IMR-90 (cell line): ENCODE results near the gene JAKMIP1. TPM values are rescaled to one million over a fixed set of nuclear protein-coding genes. Genes with fewer than 3 reads are reported as not detected.

Experiments used
- ATAC-seq: fragments of 200-7000 bp; cut with Tn5 transposase; 2 replicates; pipeline ENCODE4 v1.9.1; 2020; ENCODE audit warnings: low read depth, mild to moderate bottlenecking, moderate library complexity
- BruUV-seq: library from RNA; stranded (reverse); fragments of 400-500 nt; replicated peaks from 2 replicates; lab custom pipeline; 2021; lab: Mats Ljungman, UMichigan
- CTCF ChIA-PET: fragments of 300-600 bp; formaldehyde crosslinking; extraction: SDS; loops from one replicate; lab custom pipeline; 2021; ENCODE audit warnings: antibody characterized with exemption; lab: Yijun Ruan, JAX
- POLR2A ChIA-PET: fragments of 300-600 bp; sonication (Branson Sonifier 250); formaldehyde crosslinking; loops from one replicate; lab custom pipeline; 2022; ENCODE audit warnings: antibody characterized with exemption; ENCODE audit not compliant: unreplicated experiment; lab: Charles Lee
- DNase-seq: peaks from one replicate; pipeline ENCODE4 v3.0.0; 2013
- H2AFZ ChIP-seq: replicated peaks from 2 replicates; pipeline ENCODE3; 2013; ENCODE audit warnings: low read length, mild to moderate bottlenecking; ENCODE audit not compliant: poor library complexity
- H2AK5ac ChIP-seq: 2 replicates; pipeline ENCODE4 v1.6.1; 2013; ENCODE audit warnings: low read depth, low read length, inconsistent platforms
- H2AK9ac ChIP-seq: replicated peaks from 2 replicates; pipeline ENCODE3; 2013; ENCODE audit warnings: mild to moderate bottlenecking, low read depth, low read length, moderate library complexity; ENCODE audit not compliant: poor library complexity
- H2BK120ac ChIP-seq: 2 replicates; pipeline ENCODE4 v1.6.1; 2013; ENCODE audit warnings: low read depth, low read length, inconsistent platforms
- H2BK15ac ChIP-seq: 3 replicates; pipeline ENCODE4 v1.6.1; 2013; ENCODE audit warnings: low read depth, low read length, inconsistent platforms
- H2BK20ac ChIP-seq: 2 replicates; pipeline ENCODE4 v1.6.1; 2013; ENCODE audit warnings: low read depth, mild to moderate bottlenecking, inconsistent platforms, low read length, moderate library complexity
- H2BK5ac ChIP-seq: 2 replicates; pipeline ENCODE4 v1.6.1; 2013; ENCODE audit warnings: mild to moderate bottlenecking, low read depth, low read length, inconsistent platforms; ENCODE audit not compliant: poor library complexity, severe bottlenecking
- H3K14ac ChIP-seq: replicated peaks from 2 replicates; pipeline ENCODE4 v1.6.1; 2013; ENCODE audit warnings: low read depth, low read length, inconsistent platforms
- H3K18ac ChIP-seq: 2 replicates; pipeline ENCODE4 v1.6.1; 2013; ENCODE audit warnings: low read depth, low read length, control low read depth
- H3K23ac ChIP-seq: 2 replicates; pipeline ENCODE4 v1.6.1; 2013; ENCODE audit warnings: low read depth, low read length, inconsistent platforms
- H3K27ac ChIP-seq: 2 replicates; pipeline ENCODE4 v1.5.1; 2013; ENCODE audit warnings: mild to moderate bottlenecking, control low read depth, low read length; ENCODE audit not compliant: insufficient read depth
- H3K27me3 ChIP-seq: 2 replicates; pipeline ENCODE4 v1.6.1; 2013; ENCODE audit warnings: low read length; ENCODE audit not compliant: control insufficient read depth, insufficient read depth
- H3K36me3 ChIP-seq: 2 replicates; pipeline ENCODE4 v1.6.1; 2013; ENCODE audit warnings: low read length, mixed read lengths; ENCODE audit not compliant: control insufficient read depth, insufficient read depth
- H3K4ac ChIP-seq: 2 replicates; pipeline ENCODE4 v1.6.1; 2013; ENCODE audit warnings: low read depth, low read length, inconsistent platforms
- H3K4me1 ChIP-seq: 2 replicates; pipeline ENCODE4 v1.6.1; 2013; ENCODE audit warnings: low read length, mixed read lengths; ENCODE audit not compliant: control insufficient read depth, insufficient read depth
- H3K4me2 ChIP-seq: 2 replicates; pipeline ENCODE4 v1.6.1; 2013; ENCODE audit warnings: low read depth, mild to moderate bottlenecking, control low read depth, low read length, moderate library complexity
- H3K4me3 ChIP-seq: 2 replicates; pipeline ENCODE4 v1.5.1; 2013; ENCODE audit warnings: low read depth, mild to moderate bottlenecking, control low read depth, low read length, moderate library complexity; ENCODE audit not compliant: insufficient read depth
- H3K56ac ChIP-seq: 2 replicates; pipeline ENCODE4 v1.6.1; 2013; ENCODE audit warnings: low read length, inconsistent platforms; ENCODE audit not compliant: insufficient read depth; ENCODE audit errors: extremely low read depth
- H3K79me1 ChIP-seq, 2 experiments: 2 replicates each; pipeline ENCODE4 v1.6.1; 2013; ENCODE audit warnings: low read length in 2 of 2, inconsistent platforms in 1 of 2, low read depth in 1 of 2
- H3K9ac ChIP-seq: 2 replicates; pipeline ENCODE4 v1.6.1; 2013; ENCODE audit warnings: low read depth, low read length, control low read depth
- H3K9me1 ChIP-seq: 2 replicates; pipeline ENCODE4 v1.6.1; 2013; ENCODE audit warnings: low read length, inconsistent platforms; ENCODE audit not compliant: insufficient read depth
- H3K9me3 ChIP-seq: 2 replicates; pipeline ENCODE4 v1.6.1; 2013; ENCODE audit warnings: low read length; ENCODE audit not compliant: control insufficient read depth, insufficient read depth
- H4K20me1 ChIP-seq: 2 replicates; pipeline ENCODE4 v1.6.1; 2013; ENCODE audit warnings: low read length, inconsistent platforms; ENCODE audit not compliant: insufficient read depth
- H4K5ac ChIP-seq: 2 replicates; pipeline ENCODE4 v1.6.1; 2013; ENCODE audit warnings: mild to moderate bottlenecking, low read depth, low read length, control low read depth
- H4K8ac ChIP-seq, 2 experiments: 2 replicates each; pipeline ENCODE4 v1.6.1; 2013; ENCODE audit warnings: low read depth in 2 of 2, low read length in 2 of 2, control low read depth in 1 of 2, inconsistent platforms in 1 of 2
- H4K91ac ChIP-seq: 2 replicates; pipeline ENCODE4 v1.6.1; 2013; ENCODE audit warnings: low read depth, low read length, inconsistent platforms; ENCODE audit not compliant: insufficient read depth
- CHD1 ChIP-seq: IDR thresholded peaks from 2 replicates; pipeline ENCODE4 v1.6.1; 2012; ENCODE audit warnings: low read depth, low read length, improper control_type of control experiment
- WGBS, 2 experiments: methylation state at CpG; one replicate each; pipeline versions ENCODE4 v1.1.5 to v1.1.7; 2013; ENCODE audit warnings: missing lambda C conversion rate in 2 of 2; ENCODE audit not compliant: insufficient read length in 1 of 2; ENCODE audit errors: extremely low coverage in 2 of 2; 5-methylcytosine and 5-hydroxymethylcytosine counted together
- dilution Hi-C: fragments of 300-500 bp; cut with HindIII; formaldehyde crosslinking; loops from one replicate; pipeline ENCODE4 v1.14.3; 2018; ENCODE audit warnings: low sequenced_read_pairs; ENCODE audit not compliant: unreplicated experiment
- in situ Hi-C: fragments of 300-500 bp; cut with MboI; formaldehyde crosslinking; loops from 3 replicates; pipeline ENCODE4 v1.14.3; 2019; ENCODE audit warnings: low sequenced_read_pairs, inconsistent platforms, mixed read lengths
- intact Hi-C: fragments of 100-400 bp; cut with micrococcal nuclease; formaldehyde crosslinking; loops from 2 replicates; pipeline ENCODE4 v1.10.0; 2022
- polyA plus RNA-seq, 3 experiments: library from polyadenylated mRNA; depleted of rRNA; stranded (reverse); fragments of >200 nt; gene quantifications; 2 replicates each; pipeline ENCODE4 v1.2.3, GENCODE V29; 2012; ENCODE audit warnings: low replicate concordance in 1 of 3
- total RNA-seq: library from RNA; depleted of rRNA; stranded (reverse); fragments of >200 nt; gene quantifications from 2 replicates; pipeline ENCODE4 v1.2.3, GENCODE V29; 2012

JAKMIP1 gene
- total and polyA plus RNA-seq, 2 of the 4 experiments (the other 2 are of a cell fraction) = not detected

DNA sequence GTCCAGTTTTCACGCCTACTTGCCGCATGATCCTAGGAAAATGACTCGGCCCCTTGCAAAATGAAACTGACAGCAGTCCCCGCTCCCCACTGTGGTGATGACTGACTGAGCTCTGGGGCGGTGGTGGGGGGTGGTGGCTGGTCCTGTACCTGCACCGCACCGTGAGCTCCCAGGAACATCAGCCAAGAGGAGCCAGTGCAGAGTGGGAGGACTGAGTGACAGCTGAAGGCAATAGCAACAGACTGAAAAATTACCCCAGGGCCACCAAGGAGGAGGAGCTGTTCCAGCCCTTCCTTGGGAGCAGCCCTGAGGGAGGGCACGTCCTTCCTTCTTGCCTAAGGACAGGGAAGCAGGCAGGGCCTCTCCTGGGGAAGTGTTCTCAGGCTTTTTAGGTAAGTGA, 179.7 kb downstream of the JAKMIP1 start:
- no CpG with 5 or more reads among the region's 8 CpGs for WGBS, 2 experiments
- H3K14ac ChIP-seq = no peak overlapping the region
- H4K5ac ChIP-seq = no peak overlapping the region
- H4K91ac ChIP-seq = no peak overlapping the region
- no peak overlapping the region for H3K56ac ChIP-seq
- no peaks in the 10 kb centered on the region for H3K79me1 ChIP-seq
- no peak overlapping the region for H2BK15ac ChIP-seq
- ATAC-seq (no peak), DNase-seq (no peak)
- no peaks in the 10 kb centered on the region for H3K4me1 ChIP-seq
- TF ChIP-seq CHD1 = no peak
- CTCF ChIA-PET = interaction anchor here (1.0 kb wide), 1 partner anchor 12 kb away, joined by 5 read pairs; no protein-coding TSS in a partner anchor
- no peak overlapping the region for H3K4me2 ChIP-seq
- POLR2A ChIA-PET = no interaction called here
- BruUV-seq = no TSS peak
- no peak overlapping the region for H3K4ac ChIP-seq
- no peak overlapping the region for H3K23ac ChIP-seq
- no peak overlapping the region for H3K18ac ChIP-seq
- intact Hi-C loops (no loop called here), in situ Hi-C loops (no loop called here), dilution Hi-C loops (no loop called here)
- H2BK5ac ChIP-seq = no peak overlapping the region
- no peak overlapping the region for H3K4me3 ChIP-seq
- no peak overlapping the region for H2AK5ac ChIP-seq
- H4K8ac ChIP-seq = no peak overlapping the region
- H3K9me1 ChIP-seq = no peaks in the 10 kb centered on the region
- no peak overlapping the region for H2AK9ac ChIP-seq
- H3K9me3 ChIP-seq = no peaks in the 10 kb centered on the region
- H2BK120ac ChIP-seq = no peak overlapping the region
- H2BK20ac ChIP-seq = no peak overlapping the region
- H2AFZ ChIP-seq = no peak overlapping the region
- no peaks in the 10 kb centered on the region for H4K20me1 ChIP-seq
- no peaks in the 10 kb centered on the region for H3K36me3 ChIP-seq
- no peak overlapping the region for H3K9ac ChIP-seq
- H3K27me3 ChIP-seq = no peaks in the 10 kb centered on the region; the same call in 1 of the 2 replicates
- no peak overlapping the region for H3K27ac ChIP-seq
